Hematopoietic multipotent progenitor cell treated with erythropoietin and hydrocortisone succinate and interleukin-3 and kit ligand, for 8 days (in vitro differentiated cells): ENCODE data around the gene RAPGEF1.

Experiments used
- DNase-seq: peaks from one replicate; pipeline ENCODE4 v3.0.0-alpha.2; 2015

The RAPGEF1 gene

GRCh38 chr9:131621551-131622358 is 118.1 kb downstream of the RAPGEF1 start:
- DNase-seq, result no peak

DNA sequence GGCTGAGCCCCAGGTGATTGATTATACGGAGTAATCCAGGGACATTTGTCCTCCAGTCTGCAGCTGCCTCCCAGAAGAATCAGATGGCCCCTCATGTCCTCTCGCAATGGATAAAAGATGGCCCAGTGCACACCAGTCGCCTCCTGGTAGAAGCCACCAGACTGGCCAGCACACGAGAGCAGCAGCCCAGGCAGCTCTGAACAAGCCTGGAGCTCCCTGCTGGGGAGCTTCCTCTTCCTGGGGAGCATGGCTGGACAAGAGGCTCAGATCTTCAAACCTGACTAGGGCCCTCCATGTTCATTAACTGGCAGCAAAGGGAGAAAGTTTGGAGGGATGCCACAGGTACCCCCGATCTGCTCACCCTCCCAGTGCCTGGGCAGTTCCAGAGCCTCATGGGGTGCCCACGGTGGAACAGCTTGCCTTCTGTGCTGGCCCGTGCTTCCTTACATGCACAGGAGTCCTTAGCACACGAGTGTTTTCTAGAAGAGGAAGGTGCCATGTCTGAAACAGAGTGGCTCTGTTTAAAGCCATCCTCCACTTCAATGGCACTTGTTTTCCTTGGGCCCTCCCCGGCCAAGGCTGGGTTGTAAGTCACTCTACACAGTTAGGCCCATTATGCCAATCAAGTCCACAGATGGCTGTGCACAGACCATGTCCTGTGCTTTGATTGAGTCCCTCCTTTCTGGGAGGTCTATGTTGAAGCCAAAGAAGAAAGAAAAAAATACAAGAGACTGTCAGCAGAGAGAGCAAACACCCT is 118.9 kb downstream of the RAPGEF1 start:
- no peak for DNase-seq

DNA sequence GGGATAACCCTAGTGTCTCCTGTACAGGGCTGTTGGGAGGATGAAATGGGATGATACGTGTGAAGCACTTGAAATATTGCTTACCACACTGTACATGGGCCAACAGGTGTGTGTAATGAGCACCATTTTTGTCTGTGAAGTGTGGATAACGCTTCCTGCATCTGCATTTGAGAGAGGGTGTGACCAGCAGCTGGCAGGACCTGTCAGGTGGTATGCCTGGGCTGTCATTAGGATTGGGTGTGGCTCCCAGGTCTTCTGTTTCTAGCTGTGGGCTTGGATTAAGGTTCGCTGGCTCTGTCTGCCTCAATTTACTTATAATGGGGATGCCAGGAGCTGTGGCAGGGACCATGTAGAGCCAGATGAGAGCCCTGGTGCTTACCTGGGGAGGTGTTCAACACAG is 120.2 kb downstream of the RAPGEF1 start:
- DNase-seq, result no peak

DNA sequence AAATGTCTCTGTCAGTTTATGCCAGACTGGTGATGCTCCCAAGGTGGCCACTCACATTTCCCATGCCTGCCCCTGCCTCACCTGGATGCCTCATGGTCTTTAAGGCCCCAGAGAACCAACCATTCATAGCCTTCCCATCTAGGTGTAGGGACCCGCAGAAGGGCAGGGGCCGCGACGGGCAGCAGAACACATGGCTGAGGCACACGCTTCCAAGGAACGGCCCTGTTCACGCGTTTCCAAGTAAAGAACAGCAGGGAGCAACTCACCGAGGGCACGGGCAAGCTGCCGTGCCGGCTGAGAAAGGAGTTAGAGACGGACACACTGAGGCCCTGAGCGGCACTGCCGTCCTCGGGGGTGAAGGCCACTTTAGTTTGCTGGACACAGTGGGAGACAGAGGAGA is 121.1 kb downstream of the RAPGEF1 start:
- DNase-seq, result no peak

DNA sequence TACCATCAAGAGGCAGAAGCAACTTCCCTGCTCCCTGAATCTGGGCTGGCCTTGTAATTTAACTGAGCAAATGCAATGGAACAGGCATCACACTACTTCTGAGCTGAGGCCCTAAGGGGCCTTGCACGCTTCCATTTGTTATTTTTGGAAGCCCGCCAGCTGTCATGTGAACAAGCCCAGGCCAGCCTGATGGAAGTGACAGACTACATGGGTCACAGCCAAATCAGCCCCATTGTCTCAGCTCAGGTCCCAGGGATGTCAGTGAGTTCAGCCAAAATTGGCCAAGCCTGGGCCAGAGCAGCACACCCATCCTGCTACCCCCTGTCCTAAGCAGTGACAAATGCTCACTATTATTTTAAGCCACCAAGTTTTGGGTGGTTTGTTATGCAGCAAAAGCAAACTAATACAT is 121.8 kb downstream of the RAPGEF1 start:
- peak; percentile 70 for DNase-seq

GRCh38 chr9:131617611-131618010 is 122.3 kb downstream of the RAPGEF1 start:
- no peak for DNase-seq

DNA sequence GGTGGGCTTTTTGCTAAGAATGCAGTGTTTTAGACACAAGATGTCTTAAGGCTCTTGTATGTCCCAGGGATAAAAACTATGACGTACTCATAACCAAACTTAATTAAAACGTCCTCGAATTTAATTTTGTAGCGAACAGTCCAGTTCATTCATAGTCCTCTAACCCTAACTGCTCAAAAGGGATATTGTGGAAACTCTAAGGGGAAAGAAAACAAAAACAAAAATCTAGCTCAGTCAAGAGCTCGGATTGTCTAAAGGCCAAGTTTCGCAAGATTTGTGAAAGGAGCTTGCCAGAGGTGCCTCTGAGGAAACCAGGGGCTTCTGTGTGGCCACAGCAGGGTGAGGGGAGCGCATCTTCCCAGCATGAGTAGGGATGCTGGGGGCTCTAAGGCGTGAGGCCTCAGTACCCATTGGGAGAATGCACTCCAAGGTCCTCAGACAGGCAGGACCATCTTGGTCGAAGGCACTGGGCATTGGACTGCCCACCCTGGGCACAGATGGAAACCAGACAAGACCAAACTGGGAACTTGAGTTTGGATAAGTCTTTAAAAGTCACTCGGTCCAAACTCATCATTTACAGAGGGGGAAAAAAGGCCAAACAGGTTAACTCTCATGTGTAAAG is 122.8 kb downstream of the RAPGEF1 start:
- no peak for DNase-seq

DNA sequence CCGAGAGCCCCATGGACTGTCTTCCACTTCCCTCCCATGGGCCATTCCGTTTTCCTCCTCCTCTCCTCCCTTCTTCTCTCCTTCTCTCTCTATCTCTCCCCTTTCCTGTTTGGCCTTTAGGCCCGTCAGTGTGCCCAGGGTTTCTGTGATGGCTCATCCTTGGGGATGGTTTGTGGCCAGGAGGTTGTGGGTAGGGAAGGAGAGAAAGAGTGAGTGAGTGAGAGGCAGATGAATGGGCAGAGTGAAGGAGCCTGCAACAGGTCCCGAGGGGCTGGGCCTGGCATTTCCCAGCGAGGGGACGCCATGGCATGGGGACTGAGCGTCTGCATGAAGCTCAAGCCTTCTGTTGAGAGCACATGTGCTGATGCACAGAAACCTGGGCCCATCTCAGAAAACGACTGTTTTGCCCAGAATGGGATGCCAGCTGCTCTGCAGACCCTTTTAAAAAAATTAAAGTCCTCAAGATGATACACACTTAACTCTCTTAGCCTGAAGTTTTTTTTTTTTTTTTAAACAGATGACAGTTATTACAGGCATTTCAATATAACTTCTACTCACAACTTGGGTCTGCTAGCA is 125.4 kb downstream of the RAPGEF1 start:
- no peak for DNase-seq

DNA sequence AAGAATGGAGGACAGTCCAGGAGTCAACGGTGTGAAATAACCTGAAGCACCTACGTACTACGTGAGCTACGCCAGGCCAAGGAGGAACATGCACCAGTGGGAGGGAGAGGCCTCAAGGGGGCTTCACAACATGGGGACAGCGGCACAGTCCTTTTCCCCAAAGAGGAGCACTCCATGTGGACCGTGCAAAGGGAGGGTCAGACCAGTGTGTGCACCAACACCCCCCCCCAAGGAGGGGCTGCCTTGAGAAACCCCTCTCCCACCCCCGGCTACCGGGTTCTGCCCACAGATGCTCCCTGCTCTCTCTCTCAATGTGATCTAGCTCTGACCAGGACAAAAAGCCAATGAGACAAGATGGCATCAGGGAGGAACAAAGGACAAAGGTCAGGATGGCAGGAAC is 126.0 kb downstream of the RAPGEF1 start:
- DNase-seq, result no peak

DNA sequence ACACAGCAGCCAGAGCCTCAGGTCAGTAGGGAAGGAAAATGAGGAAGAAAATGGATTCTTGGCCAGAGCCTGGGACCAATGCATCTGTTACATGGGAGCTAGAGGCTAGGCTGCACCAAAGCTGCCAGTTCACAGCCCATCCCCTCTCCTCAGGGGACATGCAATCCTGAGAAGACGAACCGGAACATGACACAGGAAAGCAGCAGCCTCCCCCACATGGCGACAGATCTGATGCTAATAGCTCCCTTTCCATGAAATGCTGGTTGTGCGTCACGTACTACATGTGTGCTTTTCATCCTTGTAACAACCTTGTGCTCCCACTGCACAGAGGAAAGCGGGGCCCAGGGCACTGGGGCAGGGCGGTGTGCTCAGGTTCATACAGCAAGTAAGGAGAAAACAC is 127.0 kb downstream of the RAPGEF1 start:
- DNase-seq, result no peak

DNA sequence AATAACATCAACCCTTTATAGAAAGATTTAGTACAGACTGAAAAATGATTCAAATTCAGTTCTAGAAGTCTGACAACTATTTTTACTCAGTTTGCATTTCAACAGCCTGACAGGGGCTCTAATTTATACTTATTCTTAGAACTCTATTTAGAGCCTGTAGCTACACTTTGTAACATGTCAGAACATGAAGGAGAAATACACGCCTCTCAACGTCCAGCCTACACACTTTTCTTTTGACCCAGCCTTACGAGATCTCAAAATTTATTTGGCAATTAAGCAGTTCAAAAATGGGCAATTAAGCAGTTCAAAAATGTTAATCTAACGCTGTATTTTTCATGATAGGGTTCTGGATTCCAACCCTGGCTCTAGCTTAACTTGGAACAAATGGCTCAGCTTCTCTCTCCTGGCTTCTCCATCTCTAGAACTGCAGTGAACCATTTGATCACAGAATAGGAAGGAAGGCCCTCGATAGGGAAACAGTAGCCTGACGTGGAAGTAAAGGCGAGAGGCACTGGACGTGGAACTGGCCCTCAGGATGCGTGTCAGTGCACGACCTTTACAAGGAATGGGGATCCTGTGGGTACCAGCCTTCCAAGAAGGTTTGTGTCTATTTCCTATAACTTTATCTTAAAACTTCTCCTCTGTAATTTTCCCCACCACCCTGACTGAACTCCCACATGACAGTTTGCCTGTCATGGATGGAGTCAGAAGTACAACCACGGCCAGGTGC is 128.1 kb downstream of the RAPGEF1 start:
- DNase-seq, result no peak

GRCh38 chr9:131610231-131610761 is 129.6 kb downstream of the RAPGEF1 start:
- no peak for DNase-seq

- DNase-seq, result no peak
Measured at GRCh38 chr9:131609099-131609830, 130.6 kb downstream of the RAPGEF1 start.

DNA sequence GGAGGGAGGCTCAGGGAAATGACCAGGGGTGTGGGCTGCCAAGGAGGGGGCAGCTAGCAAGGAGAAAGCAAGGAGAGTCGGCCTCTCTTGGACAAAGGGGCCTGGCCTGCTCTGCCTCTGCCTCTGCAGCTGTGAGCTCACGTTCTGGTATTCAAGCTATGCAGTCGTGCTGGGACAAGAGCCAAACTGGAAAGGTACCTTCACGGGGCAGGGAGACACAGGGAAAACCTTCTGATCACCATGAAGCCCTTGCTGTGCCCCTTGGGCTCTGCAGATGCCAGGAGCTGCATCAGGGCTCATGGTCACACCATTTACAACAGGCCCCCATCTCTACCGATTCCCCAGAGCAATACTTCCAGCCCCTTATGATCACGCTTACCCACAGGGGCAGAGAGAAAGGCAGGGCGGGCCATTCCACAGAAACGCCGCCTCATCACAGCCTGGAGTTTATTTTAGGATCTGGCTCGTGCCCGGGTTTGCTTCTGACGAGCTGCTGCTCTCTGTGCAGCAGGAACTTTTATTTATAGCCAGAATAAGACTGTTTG is 131.3 kb downstream of the RAPGEF1 start:
- DNase-seq, result no peak

GRCh38 chr9:131607591-131607990 is 132.3 kb downstream of the RAPGEF1 start:
- no peak for DNase-seq

GRCh38 chr9:131606896-131607567 is 132.8 kb downstream of the RAPGEF1 start:
- no peak for DNase-seq

- no peak for DNase-seq
Measured at GRCh38 chr9:131605770-131606590, 133.9 kb downstream of the RAPGEF1 start.

- DNase-seq, result no peak
Measured at GRCh38 chr9:131603711-131604439, 136.0 kb downstream of the RAPGEF1 start.

DNA sequence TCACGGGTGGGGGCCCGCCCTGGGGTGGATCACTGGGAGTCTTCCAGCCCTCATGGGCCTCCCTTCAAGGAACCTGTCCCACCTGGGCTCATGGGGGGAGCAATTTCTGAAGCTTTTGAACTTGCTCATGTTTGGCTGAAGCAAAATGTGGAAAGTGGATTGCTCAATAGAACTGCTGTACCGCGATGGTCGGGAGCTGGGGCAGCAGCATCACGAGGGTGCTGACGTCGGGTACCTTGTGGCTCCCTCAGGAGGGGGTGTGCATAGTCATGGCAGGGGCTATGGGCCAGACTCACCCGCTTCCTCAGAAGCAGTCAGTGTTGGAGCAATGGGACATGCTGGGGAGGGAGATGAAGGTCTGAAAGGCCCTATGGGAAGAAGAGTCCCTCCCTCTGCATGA is 136.7 kb downstream of the RAPGEF1 start:
- no peak for DNase-seq
